Measurements from ENCODE around the gene CDH13. TPM values are rescaled to one million over a fixed set of nuclear protein-coding genes. Genes with fewer than 3 reads are reported as not detected.
A peak's percentile ranks its signal among the peaks of the same experiment; 100 is the strongest.

The CDH13 gene
- total RNA-seq, 1 donor from 2014 or later, result 14.3 TPM

GRCh38 chr16:82744958-82745357 is 118.2 kb downstream of the CDH13 start:
- intact Hi-C loops (cut with DNase I), result no loop called here
- Histone ChIP-seq H3K9me3 (no peaks in the 10 kb centered on the region), H3K27ac (no peak overlapping the region), H3K27me3 (ENCODE audit: low read depth) (no peaks in the 10 kb centered on the region), H3K36me3 (no peaks in the 10 kb centered on the region), H3K4me3 (no peak overlapping the region), H3K4me1 (no peaks in the 10 kb centered on the region)
- ATAC-seq (no peak), DNase-seq (no peak)
- TF ChIP-seq, protein P1, sequence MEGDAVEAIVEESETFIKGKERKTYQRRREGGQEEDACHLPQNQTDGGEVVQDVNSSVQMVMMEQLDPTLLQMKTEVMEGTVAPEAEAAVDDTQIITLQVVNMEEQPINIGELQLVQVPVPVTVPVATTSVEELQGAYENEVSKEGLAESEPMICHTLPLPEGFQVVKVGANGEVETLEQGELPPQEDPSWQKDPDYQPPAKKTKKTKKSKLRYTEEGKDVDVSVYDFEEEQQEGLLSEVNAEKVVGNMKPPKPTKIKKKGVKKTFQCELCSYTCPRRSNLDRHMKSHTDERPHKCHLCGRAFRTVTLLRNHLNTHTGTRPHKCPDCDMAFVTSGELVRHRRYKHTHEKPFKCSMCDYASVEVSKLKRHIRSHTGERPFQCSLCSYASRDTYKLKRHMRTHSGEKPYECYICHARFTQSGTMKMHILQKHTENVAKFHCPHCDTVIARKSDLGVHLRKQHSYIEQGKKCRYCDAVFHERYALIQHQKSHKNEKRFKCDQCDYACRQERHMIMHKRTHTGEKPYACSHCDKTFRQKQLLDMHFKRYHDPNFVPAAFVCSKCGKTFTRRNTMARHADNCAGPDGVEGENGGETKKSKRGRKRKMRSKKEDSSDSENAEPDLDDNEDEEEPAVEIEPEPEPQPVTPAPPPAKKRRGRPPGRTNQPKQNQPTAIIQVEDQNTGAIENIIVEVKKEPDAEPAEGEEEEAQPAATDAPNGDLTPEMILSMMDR (IDR thresholded peaks at IDR 0.05), result no peak

GRCh38 chr16:82748026-82748425 is 121.3 kb downstream of the CDH13 start:
- DNase-seq, result no peak
- no peak overlapping the region for H3K27ac ChIP-seq
- no peak overlapping the region for H3K4me3 ChIP-seq
- intact Hi-C loops (cut with DNase I), result no loop called here
- no peaks in the 10 kb centered on the region for H3K27me3 ChIP-seq (ENCODE audit: low read depth)
- no peak for ATAC-seq
- H3K4me1 ChIP-seq, result no peaks in the 10 kb centered on the region
- H3K9me3 ChIP-seq, result no peaks in the 10 kb centered on the region
- no peaks in the 10 kb centered on the region for H3K36me3 ChIP-seq
- TF ChIP-seq, protein P1 (IDR thresholded peaks at IDR 0.05), result peak; percentile 7

- Histone ChIP-seq H3K27ac (no peak overlapping the region), H3K4me3 (no peak overlapping the region), H3K9me3 (no peaks in the 10 kb centered on the region), H3K27me3 (ENCODE audit: low read depth) (no peaks in the 10 kb centered on the region), H3K36me3 (no peaks in the 10 kb centered on the region), H3K4me1 (no peaks in the 10 kb centered on the region)
- intact Hi-C loops (cut with DNase I), result no loop called here
- no peak for DNase-seq
- TF ChIP-seq, protein P1 (IDR thresholded peaks at IDR 0.05), result no peak
- ATAC-seq, result no peak
These were observed 123.3 kb downstream of the CDH13 start for GRCh38 chr16:82750068-82750467.

GRCh38 chr16:82751020-82751419 is 124.3 kb downstream of the CDH13 start:
- Histone ChIP-seq H3K4me1 (peaks cover 3% of the 10 kb centered on the region), H3K4me3 (no peak overlapping the region), H3K27ac (no peak overlapping the region), H3K36me3 (no peaks in the 10 kb centered on the region), H3K9me3 (no peaks in the 10 kb centered on the region), H3K27me3 (ENCODE audit: low read depth) (no peaks in the 10 kb centered on the region)
- intact Hi-C loops (cut with DNase I), result no loop called here
- DNase-seq, result no peak
- TF ChIP-seq, protein P1 (IDR thresholded peaks at IDR 0.05), result no peak
- no peak for ATAC-seq

DNA sequence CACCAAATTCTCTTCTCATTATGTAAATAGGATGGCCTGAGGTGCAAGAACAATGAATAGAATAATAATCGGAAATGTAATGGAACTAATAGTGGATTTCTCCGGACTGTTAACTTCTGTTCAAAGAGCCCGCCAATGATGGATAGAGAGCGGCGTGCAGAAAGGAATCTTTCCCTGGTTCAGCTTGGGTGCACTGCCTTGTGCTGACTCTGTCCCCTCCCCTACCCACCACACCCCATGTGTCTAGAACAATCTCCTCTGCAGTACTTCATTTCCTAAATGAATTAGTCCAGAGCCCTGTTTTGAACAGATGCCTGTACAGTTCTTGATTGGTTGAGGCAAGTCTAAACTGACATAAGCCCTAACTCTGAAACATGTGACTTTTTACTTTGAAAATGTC is 125.4 kb downstream of the CDH13 start:
- H3K4me3 ChIP-seq, result no peak overlapping the region
- no peaks in the 10 kb centered on the region for H3K9me3 ChIP-seq
- no peaks in the 10 kb centered on the region for H3K36me3 ChIP-seq
- DNase-seq (no peak), ATAC-seq (no peak)
- TF ChIP-seq, protein P1 (IDR thresholded peaks at IDR 0.05), result no peak
- intact Hi-C loops (cut with DNase I), result no loop called here
- peaks cover 3% of the 10 kb centered on the region for H3K4me1 ChIP-seq
- H3K27me3 ChIP-seq (ENCODE audit: low read depth), result no peaks in the 10 kb centered on the region
- no peak overlapping the region for H3K27ac ChIP-seq

DNA sequence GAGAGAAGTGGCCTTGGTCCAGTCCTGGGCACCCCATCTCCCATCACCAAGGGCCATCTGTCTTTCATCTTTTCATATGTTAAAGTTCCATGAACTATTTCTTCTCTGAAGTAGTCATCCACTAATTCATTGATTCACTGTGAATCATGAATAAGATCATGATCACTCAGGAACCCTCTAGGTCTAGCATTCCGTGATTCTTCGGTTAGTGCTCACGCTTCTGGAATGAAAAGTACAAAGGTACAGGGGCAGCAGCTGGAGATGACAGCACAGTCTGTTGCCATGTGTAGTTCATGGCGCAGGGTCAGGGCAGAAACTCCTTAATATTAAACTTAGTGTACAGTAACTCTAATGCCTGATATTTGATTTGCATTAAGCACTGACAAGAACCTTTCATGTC is 127.1 kb downstream of the CDH13 start:
- Histone ChIP-seq H3K27me3 (ENCODE audit: low read depth) (no peaks in the 10 kb centered on the region), H3K4me3 (no peak overlapping the region), H3K9me3 (no peaks in the 10 kb centered on the region), H3K4me1 (peaks cover 3% of the 10 kb centered on the region), H3K36me3 (no peaks in the 10 kb centered on the region), H3K27ac (no peak overlapping the region)
- TF ChIP-seq, protein P1 (IDR thresholded peaks at IDR 0.05), result no peak
- intact Hi-C loops (cut with DNase I), result no loop called here
- DNase-seq, result no peak
- ATAC-seq, result no peak
